GM12864 (cell line): Measurements from ENCODE around the gene NSG2.

Experiments used
- DNase-seq: peaks from one replicate; pipeline ENCODE4 v3.0.0-alpha.2; 2011; ENCODE audit warnings: low read depth
- H3K4me3 ChIP-seq: 2 replicates; pipeline ENCODE4 v1.5.1; 2011; ENCODE audit warnings: mild to moderate bottlenecking, low read depth, low read length, control low read depth
- CTCF ChIP-seq: IDR thresholded peaks from 2 replicates; pipeline ENCODE4 v1.5.1; 2011; ENCODE audit warnings: low read depth, mild to moderate bottlenecking, moderate library complexity, low read length, control low read depth, inconsistent platforms; ENCODE audit errors: missing control alignments

NSG2 gene

GRCh38 chr5:174154559-174154958 is 109.1 kb downstream of the NSG2 start:
- no peak for DNase-seq
- no peak for TF ChIP-seq CTCF
- H3K4me3 ChIP-seq, result no peak overlapping the region

- H3K4me3 ChIP-seq, result no peak overlapping the region
- no peak for TF ChIP-seq CTCF
- no peak for DNase-seq
These were observed 109.8 kb downstream of the NSG2 start for GRCh38 chr5:174155281-174155680.

GRCh38 chr5:174155706-174156105 is 110.2 kb downstream of the NSG2 start:
- TF ChIP-seq CTCF, result no peak
- H3K4me3 ChIP-seq, result no peak overlapping the region
- no peak for DNase-seq

GRCh38 chr5:174157048-174157447 is 111.5 kb downstream of the NSG2 start:
- TF ChIP-seq CTCF, result no peak
- no peak for DNase-seq
- H3K4me3 ChIP-seq, result no peak overlapping the region
